Activated T-cell treated with anti-CD3 and anti-CD28 coated beads, Interleukin-2, amount 50 U/mL, for 24 hours (primary cell): Measurements from ENCODE around the gene VWF.
"Not testable (repeated sequence)": the region's sequence is repeated elsewhere in the genome, so short reads cannot be mapped to it uniquely, and the experiment has no call there.

ENCODE experiments used
- DNase-seq: peaks from one replicate; pipeline ENCODE4 v3.0.0-alpha.2; 2020
- H3K27ac Mint-ChIP-seq: 2 replicates; pipeline ENCODE4 v1.8.0; 2020; ENCODE audit warnings: mild to moderate bottlenecking, mixed read lengths
- H3K27me3 Mint-ChIP-seq: 2 replicates; pipeline ENCODE4 v1.8.0; 2020; ENCODE audit warnings: mixed read lengths
- H3K36me3 Mint-ChIP-seq: 2 replicates; pipeline ENCODE4 v1.8.0; 2020; ENCODE audit warnings: low read depth, mixed read lengths
- H3K4me1 Mint-ChIP-seq: 2 replicates; pipeline ENCODE4 v1.8.0; 2020; ENCODE audit warnings: low read depth, mixed read lengths
- H3K4me3 Mint-ChIP-seq: 2 replicates; pipeline ENCODE4 v1.8.0; 2020; ENCODE audit warnings: mild to moderate bottlenecking, moderate library complexity, mixed read lengths
- H3K9me3 Mint-ChIP-seq: 2 replicates; pipeline ENCODE4 v1.8.0; 2020; ENCODE audit warnings: mixed read lengths

VWF gene

GRCh38 chr12:6016004-6016403 lies 108.5 kb downstream of the VWF start:
- H3K27me3 Mint-ChIP-seq, H3K27ac Mint-ChIP-seq, H3K4me1 Mint-ChIP-seq, H3K9me3 Mint-ChIP-seq, DNase-seq, H3K36me3 Mint-ChIP-seq, H3K4me3 Mint-ChIP-seq: not testable (repeated sequence)

- H3K9me3 Mint-ChIP-seq, DNase-seq, H3K4me3 Mint-ChIP-seq, H3K27me3 Mint-ChIP-seq, H3K27ac Mint-ChIP-seq, H3K4me1 Mint-ChIP-seq, H3K36me3 Mint-ChIP-seq: not testable (repeated sequence)
Measured at GRCh38 chr12:6015271-6015670, 109.2 kb downstream of the VWF start.

- not testable (repeated sequence) for H3K36me3 Mint-ChIP-seq, DNase-seq, H3K9me3 Mint-ChIP-seq, H3K27ac Mint-ChIP-seq, H3K4me1 Mint-ChIP-seq, H3K4me3 Mint-ChIP-seq, H3K27me3 Mint-ChIP-seq
Measured at GRCh38 chr12:6010631-6011350, 113.7 kb downstream of the VWF start.

GRCh38 chr12:5997260-5997659 lies 127.2 kb downstream of the VWF start:
- Mint-ChIP-seq H3K27me3 (peaks cover 30% of the 10 kb centered on the region), H3K4me1 (no peaks in the 10 kb centered on the region), H3K9me3 (no peaks in the 10 kb centered on the region), H3K4me3 (no peak overlapping the region), H3K27ac (no peak overlapping the region), H3K36me3 (no peaks in the 10 kb centered on the region)
- no peak for DNase-seq

- no peak for DNase-seq
- peaks cover 30% of the 10 kb centered on the region for H3K27me3 Mint-ChIP-seq
- H3K27ac Mint-ChIP-seq, result no peak overlapping the region
- H3K4me3 Mint-ChIP-seq, result no peak overlapping the region
- H3K9me3 Mint-ChIP-seq, result no peaks in the 10 kb centered on the region
- no peaks in the 10 kb centered on the region for H3K4me1 Mint-ChIP-seq
- H3K36me3 Mint-ChIP-seq, result no peaks in the 10 kb centered on the region
Measured at GRCh38 chr12:5996459-5996858, 128.0 kb downstream of the VWF start.

- DNase-seq, result no peak
- Mint-ChIP-seq H3K9me3 (no peaks in the 10 kb centered on the region), H3K36me3 (no peaks in the 10 kb centered on the region), H3K27ac (no peak overlapping the region), H3K4me1 (no peaks in the 10 kb centered on the region), H3K4me3 (no peak overlapping the region), H3K27me3 (peaks cover 8% of the 10 kb centered on the region)
Measured at GRCh38 chr12:5989621-5990020, 134.8 kb downstream of the VWF start.

GRCh38 chr12:5988659-5989116 lies 135.8 kb downstream of the VWF start:
- no peaks in the 10 kb centered on the region for H3K4me1 Mint-ChIP-seq
- no peak overlapping the region for H3K27ac Mint-ChIP-seq
- H3K36me3 Mint-ChIP-seq, result no peaks in the 10 kb centered on the region
- no peaks in the 10 kb centered on the region for H3K9me3 Mint-ChIP-seq
- peak; percentile 83 for DNase-seq
- H3K4me3 Mint-ChIP-seq, result no peak overlapping the region
- no peaks in the 10 kb centered on the region for H3K27me3 Mint-ChIP-seq

GRCh38 chr12:5988088-5988487 lies 136.4 kb downstream of the VWF start:
- Mint-ChIP-seq H3K36me3 (no peaks in the 10 kb centered on the region), H3K9me3 (no peaks in the 10 kb centered on the region), H3K27me3 (no peaks in the 10 kb centered on the region), H3K4me1 (no peaks in the 10 kb centered on the region), H3K4me3 (no peak overlapping the region), H3K27ac (no peak overlapping the region)
- no peak for DNase-seq

- Mint-ChIP-seq H3K36me3 (no peaks in the 10 kb centered on the region), H3K4me3 (no peak overlapping the region), H3K4me1 (no peaks in the 10 kb centered on the region), H3K27ac (no peak overlapping the region), H3K9me3 (no peaks in the 10 kb centered on the region), H3K27me3 (no peaks in the 10 kb centered on the region)
- no peak for DNase-seq
Measured at GRCh38 chr12:5987573-5987972, 136.9 kb downstream of the VWF start.

GRCh38 chr12:5985471-5985870 lies 139.0 kb downstream of the VWF start:
- Mint-ChIP-seq H3K4me1 (no peaks in the 10 kb centered on the region), H3K27ac (no peak overlapping the region), H3K4me3 (no peak overlapping the region), H3K27me3 (no peaks in the 10 kb centered on the region), H3K9me3 (no peaks in the 10 kb centered on the region), H3K36me3 (no peaks in the 10 kb centered on the region)
- no peak for DNase-seq

GRCh38 chr12:5984873-5985272 lies 139.6 kb downstream of the VWF start:
- no peak overlapping the region for H3K27ac Mint-ChIP-seq
- DNase-seq, result no peak
- H3K36me3 Mint-ChIP-seq, result no peaks in the 10 kb centered on the region
- no peaks in the 10 kb centered on the region for H3K9me3 Mint-ChIP-seq
- H3K4me1 Mint-ChIP-seq, result no peaks in the 10 kb centered on the region
- H3K27me3 Mint-ChIP-seq, result no peaks in the 10 kb centered on the region
- H3K4me3 Mint-ChIP-seq, result no peak overlapping the region

- H3K27me3 Mint-ChIP-seq, result no peaks in the 10 kb centered on the region
- no peaks in the 10 kb centered on the region for H3K36me3 Mint-ChIP-seq
- no peak overlapping the region for H3K27ac Mint-ChIP-seq
- H3K4me1 Mint-ChIP-seq, result no peaks in the 10 kb centered on the region
- H3K4me3 Mint-ChIP-seq, result no peak overlapping the region
- no peaks in the 10 kb centered on the region for H3K9me3 Mint-ChIP-seq
- DNase-seq, result no peak
Measured at GRCh38 chr12:5982106-5982505, 142.4 kb downstream of the VWF start.

GRCh38 chr12:5977556-5977955 lies 146.9 kb downstream of the VWF start:
- no peak overlapping the region for H3K27ac Mint-ChIP-seq
- H3K36me3 Mint-ChIP-seq, result no peaks in the 10 kb centered on the region
- H3K27me3 Mint-ChIP-seq, result peaks cover 13% of the 10 kb centered on the region
- no peaks in the 10 kb centered on the region for H3K4me1 Mint-ChIP-seq
- no peak for DNase-seq
- H3K9me3 Mint-ChIP-seq, result no peaks in the 10 kb centered on the region
- no peak overlapping the region for H3K4me3 Mint-ChIP-seq

GRCh38 chr12:5976711-5977110 lies 147.8 kb downstream of the VWF start:
- Mint-ChIP-seq H3K27ac (no peak overlapping the region), H3K4me3 (no peak overlapping the region), H3K36me3 (no peaks in the 10 kb centered on the region), H3K4me1 (no peaks in the 10 kb centered on the region), H3K27me3 (peaks cover 13% of the 10 kb centered on the region), H3K9me3 (no peaks in the 10 kb centered on the region)
- DNase-seq, result no peak

- DNase-seq, result no peak
- Mint-ChIP-seq H3K4me3 (no peak overlapping the region), H3K4me1 (no peaks in the 10 kb centered on the region), H3K27ac (no peak overlapping the region), H3K36me3 (no peaks in the 10 kb centered on the region), H3K9me3 (no peaks in the 10 kb centered on the region), H3K27me3 (peaks cover 14% of the 10 kb centered on the region)
Measured at GRCh38 chr12:5976196-5976595, 148.3 kb downstream of the VWF start.
